Measurements from ENCODE around the gene SLAMF6. TPM values are rescaled to one million over a fixed set of nuclear protein-coding genes. Genes with fewer than 3 reads are reported as not detected.

The SLAMF6 gene
- polyA plus RNA-seq (2013, experiment 1 of 2) = not detected
- not detected for polyA plus RNA-seq (2013, experiment 2 of 2)

DNA sequence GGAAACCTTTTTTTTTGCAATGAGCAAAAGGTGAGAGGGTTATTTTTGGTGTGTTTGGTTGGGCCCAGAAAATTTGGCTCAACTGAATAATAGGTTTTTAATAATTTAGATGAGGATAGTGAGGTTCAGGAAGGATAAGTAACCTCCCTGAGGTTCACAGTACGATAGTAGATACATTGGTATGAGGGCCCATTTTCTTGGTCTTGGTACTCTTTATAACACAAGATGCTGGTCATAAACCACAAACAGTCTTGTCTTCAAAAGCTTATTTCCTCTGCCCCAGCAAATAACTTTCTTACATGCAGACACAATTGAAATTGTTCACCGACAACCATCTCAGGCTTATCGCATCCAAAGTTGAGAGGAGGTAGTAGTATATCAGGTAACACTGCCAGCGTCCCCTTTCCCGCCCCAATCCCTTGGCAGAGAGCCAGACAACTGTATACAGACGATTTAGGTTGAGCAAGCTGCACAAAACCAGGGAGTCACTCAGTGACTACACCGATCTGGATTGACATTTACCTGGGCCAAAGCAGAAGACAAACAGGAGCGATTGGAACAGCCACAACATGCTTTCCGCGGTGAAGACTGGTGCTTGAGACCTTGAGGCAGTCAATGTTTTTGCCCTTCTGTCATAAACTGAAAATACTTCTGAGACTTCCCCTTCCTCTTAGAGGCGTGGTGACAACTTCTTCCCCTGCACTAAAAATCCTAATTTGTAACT is at the start of gene SLAMF6:
Gene SLAMF6 (minus strand): TSS at position 634 of the 724 bp plus-strand sequence. CDS start 63 bp downstream, at position 571.
- Histone ChIP-seq H3K14ac (ENCODE audit: low read length) (no peak within 1 kb of the TSS), H3K9ac (ENCODE audit: low read depth, low read length, poor library complexity) (no peak within 1 kb of the TSS), H3K27me3 (ENCODE audit: control insufficient read depth in 3 of 3, insufficient read depth in 3 of 3, low read depth in 1 of 3, low read length in 3 of 3) (no peaks in the 10 kb centered on the region), H2AK5ac (ENCODE audit: low read depth, low read length) (no peak within 1 kb of the TSS), H3K36me3 (replicated peaks in 1 of 2; ENCODE audit: control insufficient read depth in 2 of 2, insufficient read depth in 2 of 2, low read length in 2 of 2) (no peaks in the 10 kb centered on the region), H4K8ac (ENCODE audit: low read depth, low read length) (no peak within 1 kb of the TSS), H3K23ac (ENCODE audit: low read depth, low read length, poor library complexity) (no peak within 1 kb of the TSS), H2BK15ac (ENCODE audit: low read length) (no peak within 1 kb of the TSS), H3K27ac (replicated peaks; ENCODE audit: low read length) (no peak within 1 kb of the TSS), H3K4ac (ENCODE audit: low read length) (no peak within 1 kb of the TSS), H3K9me3 (replicated peaks in 1 of 2; ENCODE audit: control insufficient read depth in 2 of 2, insufficient read depth in 1 of 2, low read depth in 1 of 2, low read length in 2 of 2) (no peaks in the 10 kb centered on the region), H3K4me2 (ENCODE audit: insufficient read depth, low read length, poor library complexity, severe bottlenecking) (no peak within 1 kb of the TSS), H4K91ac (ENCODE audit: low read depth, low read length, poor library complexity) (no peak within 1 kb of the TSS), H3K79me1 (ENCODE audit: low read depth, low read length) (no peaks in the 10 kb centered on the region), H3K18ac (ENCODE audit: low read length) (no peak within 1 kb of the TSS), H3K4me3 (ENCODE audit: low read length in 2 of 2) (no peak within 1 kb of the TSS), H2AFZ (ENCODE audit: low read length) (no peak within 1 kb of the TSS), H3K4me1 (ENCODE audit: control insufficient read depth in 2 of 2, insufficient read depth in 1 of 2, low read depth in 1 of 2, low read length in 2 of 2) (no peaks in the 10 kb centered on the region), H2BK5ac (ENCODE audit: low read length) (no peak within 1 kb of the TSS), H2BK120ac (ENCODE audit: low read depth, low read length) (no peak within 1 kb of the TSS), H2BK12ac (ENCODE audit: low read length) (no peak within 1 kb of the TSS)
- WGBS, 2 donors (ENCODE audit: extremely low coverage in 2 of 2, insufficient read length in 2 of 2, insufficient replicate concordance in 1 of 2) = no CpG with 5 or more reads among the region's 11 CpGs
- DNase-seq (ENCODE audit: low spot score) = no peak

DNA sequence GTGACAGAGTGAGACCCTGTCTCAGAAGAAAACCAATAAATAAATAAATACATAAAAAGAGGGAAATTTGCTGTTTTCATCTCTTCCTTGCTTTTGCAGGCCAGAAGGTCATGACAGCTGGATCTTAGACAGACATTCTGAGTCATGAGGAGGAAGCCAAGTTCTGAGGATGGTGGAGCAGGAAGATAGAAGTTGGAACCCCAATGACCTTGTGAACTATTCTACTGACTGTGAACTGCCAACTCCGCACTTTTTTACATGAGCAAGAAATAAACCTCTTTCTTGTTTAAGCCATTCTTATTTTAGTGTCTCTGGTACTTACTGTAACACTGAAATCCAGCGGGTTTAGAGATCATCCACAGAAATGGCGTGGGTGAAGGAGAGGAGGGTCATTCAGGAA is 47.8 kb upstream of the SLAMF6 start:
- no peak overlapping the region for H3K4me3 ChIP-seq (ENCODE audit: low read length in 2 of 2)
- H3K27me3 ChIP-seq (ENCODE audit: control insufficient read depth in 3 of 3, insufficient read depth in 3 of 3, low read depth in 1 of 3, low read length in 3 of 3) = no peaks in the 10 kb centered on the region
- H2AFZ ChIP-seq (ENCODE audit: low read length) = no peak overlapping the region
- H2BK120ac ChIP-seq (ENCODE audit: low read depth, low read length) = no peak overlapping the region
- no peak overlapping the region for H3K27ac ChIP-seq (replicated peaks; ENCODE audit: low read length)
- H2BK12ac ChIP-seq (ENCODE audit: low read length) = no peak overlapping the region
- no peaks in the 10 kb centered on the region for H3K4me1 ChIP-seq (ENCODE audit: control insufficient read depth in 2 of 2, insufficient read depth in 1 of 2, low read depth in 1 of 2, low read length in 2 of 2)
- no peak overlapping the region for H2BK5ac ChIP-seq (ENCODE audit: low read length)
- DNase-seq (ENCODE audit: low spot score) = no peak
- H4K91ac ChIP-seq (ENCODE audit: low read depth, low read length, poor library complexity) = no peak overlapping the region
- H3K79me1 ChIP-seq (ENCODE audit: low read depth, low read length) = no peaks in the 10 kb centered on the region
- H3K18ac ChIP-seq (ENCODE audit: low read length) = no peak overlapping the region
- no peak overlapping the region for H3K4me2 ChIP-seq (ENCODE audit: insufficient read depth, low read length, poor library complexity, severe bottlenecking)
- H2BK15ac ChIP-seq (ENCODE audit: low read length) = no peak overlapping the region
- no peak overlapping the region for H3K14ac ChIP-seq (ENCODE audit: low read length)
- no peak overlapping the region for H2AK5ac ChIP-seq (ENCODE audit: low read depth, low read length)
- no peaks in the 10 kb centered on the region for H3K36me3 ChIP-seq (replicated peaks in 1 of 2; ENCODE audit: control insufficient read depth in 2 of 2, insufficient read depth in 2 of 2, low read length in 2 of 2)
- H4K8ac ChIP-seq (ENCODE audit: low read depth, low read length) = no peak overlapping the region
- no CpG with 5 or more reads among the region's 3 CpGs for WGBS, 2 donors (ENCODE audit: extremely low coverage in 2 of 2, insufficient read length in 2 of 2, insufficient replicate concordance in 1 of 2)
- H3K23ac ChIP-seq (ENCODE audit: low read depth, low read length, poor library complexity) = no peak overlapping the region
- no peak overlapping the region for H3K4ac ChIP-seq (ENCODE audit: low read length)
- H3K9ac ChIP-seq (ENCODE audit: low read depth, low read length, poor library complexity) = no peak overlapping the region
- H3K9me3 ChIP-seq (replicated peaks in 1 of 2; ENCODE audit: control insufficient read depth in 2 of 2, insufficient read depth in 1 of 2, low read depth in 1 of 2, low read length in 2 of 2) = no peaks in the 10 kb centered on the region

DNA sequence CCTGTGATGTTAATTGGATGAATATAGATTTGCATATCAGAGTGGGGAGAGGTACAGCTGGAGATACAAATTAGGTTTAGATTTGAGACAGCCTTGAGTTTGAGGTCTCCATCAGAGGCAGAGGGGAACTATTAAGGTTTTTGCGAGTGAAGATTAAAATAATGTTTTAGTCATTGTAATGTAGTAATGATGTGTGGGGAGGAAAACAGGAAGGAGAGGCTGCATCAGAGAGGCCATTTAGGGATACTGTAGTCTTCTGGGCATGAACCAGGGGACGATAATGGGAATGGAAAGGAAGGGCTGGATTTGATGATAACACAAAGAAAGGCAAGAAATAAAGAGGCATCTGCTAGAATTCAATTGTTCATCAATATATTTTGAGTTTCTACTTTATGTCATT is 46.8 kb upstream of the SLAMF6 start:
- Histone ChIP-seq H3K18ac (ENCODE audit: low read length) (no peak overlapping the region), H4K91ac (ENCODE audit: low read depth, low read length, poor library complexity) (no peak overlapping the region), H3K79me1 (ENCODE audit: low read depth, low read length) (no peaks in the 10 kb centered on the region), H3K4me3 (ENCODE audit: low read length in 2 of 2) (no peak overlapping the region), H3K14ac (ENCODE audit: low read length) (no peak overlapping the region), H2BK12ac (ENCODE audit: low read length) (no peak overlapping the region), H3K4me1 (ENCODE audit: control insufficient read depth in 2 of 2, insufficient read depth in 1 of 2, low read depth in 1 of 2, low read length in 2 of 2) (no peaks in the 10 kb centered on the region), H4K8ac (ENCODE audit: low read depth, low read length) (no peak overlapping the region), H3K23ac (ENCODE audit: low read depth, low read length, poor library complexity) (no peak overlapping the region), H2AFZ (ENCODE audit: low read length) (no peak overlapping the region), H3K27ac (replicated peaks; ENCODE audit: low read length) (no peak overlapping the region), H2AK5ac (ENCODE audit: low read depth, low read length) (no peak overlapping the region), H2BK5ac (ENCODE audit: low read length) (no peak overlapping the region), H3K27me3 (ENCODE audit: control insufficient read depth in 3 of 3, insufficient read depth in 3 of 3, low read depth in 1 of 3, low read length in 3 of 3) (no peaks in the 10 kb centered on the region), H2BK15ac (ENCODE audit: low read length) (no peak overlapping the region), H3K9ac (ENCODE audit: low read depth, low read length, poor library complexity) (no peak overlapping the region), H3K36me3 (replicated peaks in 1 of 2; ENCODE audit: control insufficient read depth in 2 of 2, insufficient read depth in 2 of 2, low read length in 2 of 2) (no peaks in the 10 kb centered on the region), H3K9me3 (replicated peaks in 1 of 2; ENCODE audit: control insufficient read depth in 2 of 2, insufficient read depth in 1 of 2, low read depth in 1 of 2, low read length in 2 of 2) (no peaks in the 10 kb centered on the region), H3K4ac (ENCODE audit: low read length) (no peak overlapping the region), H3K4me2 (ENCODE audit: insufficient read depth, low read length, poor library complexity, severe bottlenecking) (no peak overlapping the region), H2BK120ac (ENCODE audit: low read depth, low read length) (no peak overlapping the region)
- WGBS, 2 donors (ENCODE audit: extremely low coverage in 2 of 2, insufficient read length in 2 of 2, insufficient replicate concordance in 1 of 2) = 100% methylated on average over 1 of the region's 2 CpGs
- no peak for DNase-seq (ENCODE audit: low spot score)

DNA sequence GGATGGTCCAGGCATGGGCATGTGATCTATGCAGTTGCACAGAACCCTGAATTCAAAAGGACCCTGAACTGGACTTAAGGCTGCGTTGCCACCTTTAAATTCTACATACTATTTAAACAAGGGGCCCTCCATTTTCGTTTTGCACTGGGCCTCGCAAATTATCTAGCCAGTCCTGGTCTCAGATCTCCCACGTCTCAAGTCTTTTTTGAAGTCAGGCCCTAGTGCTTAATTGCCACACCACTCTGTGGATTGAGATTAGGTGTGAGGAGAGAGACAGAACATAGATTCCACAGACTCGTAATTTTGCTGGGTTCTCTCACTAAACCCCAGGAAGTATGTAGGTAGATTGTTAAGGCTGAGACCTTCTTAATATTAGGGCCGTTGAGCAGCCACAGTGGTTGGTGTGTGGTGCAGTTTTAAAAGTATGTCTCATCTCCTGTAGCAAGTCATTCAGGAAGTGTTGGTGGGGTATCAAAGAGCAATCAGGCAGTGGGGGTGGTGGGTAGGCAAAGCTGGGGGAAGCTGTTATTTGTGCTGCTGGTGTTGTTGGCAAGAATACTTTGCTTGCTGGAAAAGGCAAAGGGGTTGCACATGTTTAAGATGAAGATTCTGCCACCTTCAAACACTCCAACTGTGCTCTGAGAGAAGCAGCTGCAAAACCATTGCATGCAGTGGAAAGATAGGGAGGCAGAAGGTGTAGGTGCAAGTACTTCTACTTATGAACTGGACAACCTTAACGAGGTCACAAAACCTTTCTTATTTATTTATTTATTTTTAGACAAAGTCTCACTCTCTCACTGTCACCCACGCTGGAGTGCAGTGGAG is 45.0 kb upstream of the SLAMF6 start:
- no peaks in the 10 kb centered on the region for H3K4me1 ChIP-seq (ENCODE audit: control insufficient read depth in 2 of 2, insufficient read depth in 1 of 2, low read depth in 1 of 2, low read length in 2 of 2)
- H3K4me2 ChIP-seq (ENCODE audit: insufficient read depth, low read length, poor library complexity, severe bottlenecking) = no peak overlapping the region
- no peak overlapping the region for H4K91ac ChIP-seq (ENCODE audit: low read depth, low read length, poor library complexity)
- H3K4me3 ChIP-seq (ENCODE audit: low read length in 2 of 2) = no peak overlapping the region
- H4K8ac ChIP-seq (ENCODE audit: low read depth, low read length) = no peak overlapping the region
- H3K9ac ChIP-seq (ENCODE audit: low read depth, low read length, poor library complexity) = no peak overlapping the region
- no CpG with 5 or more reads among the region's 8 CpGs for WGBS, 2 donors (ENCODE audit: extremely low coverage in 2 of 2, insufficient read length in 2 of 2, insufficient replicate concordance in 1 of 2)
- no peak overlapping the region for H3K14ac ChIP-seq (ENCODE audit: low read length)
- no peak overlapping the region for H2BK15ac ChIP-seq (ENCODE audit: low read length)
- H3K79me1 ChIP-seq (ENCODE audit: low read depth, low read length) = no peaks in the 10 kb centered on the region
- DNase-seq (ENCODE audit: low spot score) = no peak
- H3K27me3 ChIP-seq (ENCODE audit: control insufficient read depth in 3 of 3, insufficient read depth in 3 of 3, low read depth in 1 of 3, low read length in 3 of 3) = no peaks in the 10 kb centered on the region
- H2AK5ac ChIP-seq (ENCODE audit: low read depth, low read length) = no peak overlapping the region
- H3K4ac ChIP-seq (ENCODE audit: low read length) = no peak overlapping the region
- no peak overlapping the region for H3K27ac ChIP-seq (replicated peaks; ENCODE audit: low read length)
- H2BK12ac ChIP-seq (ENCODE audit: low read length) = no peak overlapping the region
- no peak overlapping the region for H3K18ac ChIP-seq (ENCODE audit: low read length)
- H2AFZ ChIP-seq (ENCODE audit: low read length) = no peak overlapping the region
- H2BK5ac ChIP-seq (ENCODE audit: low read length) = no peak overlapping the region
- H3K9me3 ChIP-seq (replicated peaks in 1 of 2; ENCODE audit: control insufficient read depth in 2 of 2, insufficient read depth in 1 of 2, low read depth in 1 of 2, low read length in 2 of 2) = no peaks in the 10 kb centered on the region
- H3K23ac ChIP-seq (ENCODE audit: low read depth, low read length, poor library complexity) = no peak overlapping the region
- H2BK120ac ChIP-seq (ENCODE audit: low read depth, low read length) = no peak overlapping the region
- no peaks in the 10 kb centered on the region for H3K36me3 ChIP-seq (replicated peaks in 1 of 2; ENCODE audit: control insufficient read depth in 2 of 2, insufficient read depth in 2 of 2, low read length in 2 of 2)

Data from neuronal stem cell (in vitro differentiated cells).